Cardiac fibroblast (primary cell): ENCODE results near the gene CYFIP1.

Experiments
- DNase-seq, 2 donors: peaks; one replicate each; pipeline versions ENCODE4 v3.0.0 to v3.0.0-alpha.2; 2010; ENCODE audit warnings: low read depth in 2 of 2
- H3K4me3 ChIP-seq, 2 donors: replicated peaks in 1 of 2; 1 replicate in 1 of 2; 2 replicates in 1 of 2; pipeline ENCODE4 v1.5.1; 2011; ENCODE audit warnings: low read depth in 2 of 2, low read length in 2 of 2, mild to moderate bottlenecking in 2 of 2, moderate library complexity in 1 of 2
- TF ChIP-seq, protein P1 (sequence below): IDR thresholded peaks from one replicate; pipeline ENCODE4 v1.5.1; 2011; ENCODE audit warnings: low read depth, mild to moderate bottlenecking, low read length, inconsistent platforms

Gene CYFIP1

DNA sequence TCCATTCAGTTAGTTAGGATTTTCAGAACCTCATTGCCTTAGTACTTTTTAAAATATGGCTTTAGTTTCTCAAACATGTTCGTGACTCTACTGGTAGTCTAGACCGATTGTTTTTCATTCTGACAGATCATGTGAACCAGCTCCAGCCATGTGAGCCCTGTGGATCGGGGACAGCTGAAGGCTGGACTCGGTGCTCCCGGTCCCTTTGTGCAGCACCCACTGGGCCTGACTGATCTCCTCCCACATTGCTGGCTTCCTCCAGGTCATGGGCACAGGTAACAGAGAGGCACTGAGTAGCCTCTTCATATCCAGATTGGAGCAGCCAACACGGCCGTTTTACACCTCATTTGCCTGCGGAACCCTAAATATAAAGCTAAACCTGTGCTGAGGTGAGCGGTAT lies 111.2 kb downstream of the CYFIP1 start:
- TF ChIP-seq, protein P1, sequence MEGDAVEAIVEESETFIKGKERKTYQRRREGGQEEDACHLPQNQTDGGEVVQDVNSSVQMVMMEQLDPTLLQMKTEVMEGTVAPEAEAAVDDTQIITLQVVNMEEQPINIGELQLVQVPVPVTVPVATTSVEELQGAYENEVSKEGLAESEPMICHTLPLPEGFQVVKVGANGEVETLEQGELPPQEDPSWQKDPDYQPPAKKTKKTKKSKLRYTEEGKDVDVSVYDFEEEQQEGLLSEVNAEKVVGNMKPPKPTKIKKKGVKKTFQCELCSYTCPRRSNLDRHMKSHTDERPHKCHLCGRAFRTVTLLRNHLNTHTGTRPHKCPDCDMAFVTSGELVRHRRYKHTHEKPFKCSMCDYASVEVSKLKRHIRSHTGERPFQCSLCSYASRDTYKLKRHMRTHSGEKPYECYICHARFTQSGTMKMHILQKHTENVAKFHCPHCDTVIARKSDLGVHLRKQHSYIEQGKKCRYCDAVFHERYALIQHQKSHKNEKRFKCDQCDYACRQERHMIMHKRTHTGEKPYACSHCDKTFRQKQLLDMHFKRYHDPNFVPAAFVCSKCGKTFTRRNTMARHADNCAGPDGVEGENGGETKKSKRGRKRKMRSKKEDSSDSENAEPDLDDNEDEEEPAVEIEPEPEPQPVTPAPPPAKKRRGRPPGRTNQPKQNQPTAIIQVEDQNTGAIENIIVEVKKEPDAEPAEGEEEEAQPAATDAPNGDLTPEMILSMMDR: no peak
- no peak overlapping the region for H3K4me3 ChIP-seq
- no peak for DNase-seq

DNA sequence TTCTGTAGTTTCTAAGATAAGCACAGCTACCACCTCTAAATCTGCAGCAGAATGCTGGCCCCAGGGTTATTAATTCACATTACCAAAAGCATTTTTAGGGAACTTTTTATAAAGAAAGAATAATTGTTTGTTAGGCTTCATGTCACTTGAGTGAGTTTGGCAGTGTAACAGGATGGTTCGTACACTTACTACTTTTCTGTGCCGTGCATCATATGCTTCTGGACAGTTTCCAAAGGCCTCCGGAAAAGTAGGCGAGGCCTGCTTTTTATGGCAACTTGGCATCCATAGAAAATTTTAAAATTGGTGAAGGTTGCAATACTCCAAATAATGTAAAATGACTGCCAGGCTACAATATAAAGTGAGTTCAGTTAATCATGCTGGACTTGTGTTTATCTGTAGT lies 111.7 kb downstream of the CYFIP1 start:
- TF ChIP-seq, protein P1: no peak

DNA sequence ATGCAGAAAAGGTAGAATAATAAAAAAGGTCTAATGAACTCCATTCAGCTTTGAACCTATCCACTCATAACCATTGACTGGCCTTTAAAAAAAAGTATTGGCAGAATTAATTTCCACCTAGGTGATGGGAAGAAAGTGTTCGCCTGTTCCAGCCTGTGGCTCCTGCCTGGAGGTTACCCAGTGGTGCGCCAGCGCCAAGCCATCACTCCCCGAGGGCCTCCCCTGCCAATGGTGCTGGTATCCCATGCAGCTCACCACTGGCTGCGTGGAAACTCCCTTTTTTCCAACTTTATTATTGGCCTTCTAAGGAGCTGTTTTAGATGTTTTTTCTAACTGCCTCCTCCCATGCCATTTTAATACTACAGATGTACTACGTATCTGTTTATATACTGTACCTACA lies 112.3 kb downstream of the CYFIP1 start:
- TF ChIP-seq, protein P1: no peak
- no peak overlapping the region for H3K4me3 ChIP-seq
- no peak for DNase-seq

More for the DNA sequence above, 111.7 kb downstream of the CYFIP1 start:
- DNase-seq: peak in 1 of 2 donors; percentile 15
- no peak overlapping the region for H3K4me3 ChIP-seq

- TF ChIP-seq, protein P1: no peak
- DNase-seq: peak; percentile 22 to 41
Measured at GRCh38 chr15:22866079-22866478, 114.1 kb downstream of the CYFIP1 start.

GRCh38 chr15:22863356-22863755 lies 116.8 kb downstream of the CYFIP1 start:
- no peak overlapping the region for H3K4me3 ChIP-seq
- TF ChIP-seq, protein P1: no peak

More at GRCh38 chr15:22866079-22866478, 114.1 kb downstream of the CYFIP1 start:
- no peak overlapping the region for H3K4me3 ChIP-seq

GRCh38 chr15:22861161-22861560 lies 119.0 kb downstream of the CYFIP1 start:
- TF ChIP-seq, protein P1: no peak
- H3K4me3 ChIP-seq: no peak overlapping the region
- DNase-seq: no peak

More at GRCh38 chr15:22863356-22863755, 116.8 kb downstream of the CYFIP1 start:
- no peak for DNase-seq

DNA sequence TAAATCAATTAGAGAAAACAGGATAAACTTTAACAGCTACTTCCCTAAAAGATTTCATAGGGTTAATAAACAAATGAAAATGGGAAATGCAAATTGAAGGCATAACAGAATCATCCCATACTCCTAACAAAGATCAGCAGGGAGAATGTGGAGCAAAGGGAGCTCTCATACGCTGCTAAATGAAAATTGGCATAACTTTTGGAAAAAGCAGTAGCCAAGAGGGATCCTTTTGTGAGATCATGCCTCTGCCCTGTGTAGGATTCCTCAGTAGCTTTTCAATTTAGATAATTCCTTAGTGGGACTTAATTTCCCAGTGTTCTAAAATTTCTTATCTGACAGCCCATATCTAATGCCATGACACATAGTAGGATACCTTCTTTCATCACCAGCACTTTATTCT lies 123.5 kb downstream of the CYFIP1 start:
- H3K4me3 ChIP-seq: no peak overlapping the region
- no peak for DNase-seq
- TF ChIP-seq, protein P1: no peak
